ENCODE measurements around the gene MAT2A.

- TF ChIP-seq, protein P1, sequence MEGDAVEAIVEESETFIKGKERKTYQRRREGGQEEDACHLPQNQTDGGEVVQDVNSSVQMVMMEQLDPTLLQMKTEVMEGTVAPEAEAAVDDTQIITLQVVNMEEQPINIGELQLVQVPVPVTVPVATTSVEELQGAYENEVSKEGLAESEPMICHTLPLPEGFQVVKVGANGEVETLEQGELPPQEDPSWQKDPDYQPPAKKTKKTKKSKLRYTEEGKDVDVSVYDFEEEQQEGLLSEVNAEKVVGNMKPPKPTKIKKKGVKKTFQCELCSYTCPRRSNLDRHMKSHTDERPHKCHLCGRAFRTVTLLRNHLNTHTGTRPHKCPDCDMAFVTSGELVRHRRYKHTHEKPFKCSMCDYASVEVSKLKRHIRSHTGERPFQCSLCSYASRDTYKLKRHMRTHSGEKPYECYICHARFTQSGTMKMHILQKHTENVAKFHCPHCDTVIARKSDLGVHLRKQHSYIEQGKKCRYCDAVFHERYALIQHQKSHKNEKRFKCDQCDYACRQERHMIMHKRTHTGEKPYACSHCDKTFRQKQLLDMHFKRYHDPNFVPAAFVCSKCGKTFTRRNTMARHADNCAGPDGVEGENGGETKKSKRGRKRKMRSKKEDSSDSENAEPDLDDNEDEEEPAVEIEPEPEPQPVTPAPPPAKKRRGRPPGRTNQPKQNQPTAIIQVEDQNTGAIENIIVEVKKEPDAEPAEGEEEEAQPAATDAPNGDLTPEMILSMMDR (IDR thresholded peaks at IDR 0.05): no peak
- TF ChIP-seq POLR2A (IDR thresholded peaks at IDR 0.05): no peak
Measured at GRCh38 chr2:85529809-85530208, 9.2 kb upstream of the MAT2A start.
